OCI-LY1 (cell line): ENCODE measurements around the gene HGFAC.

ENCODE experiments used
- H2AFZ ChIP-seq: fragments of 200-600 bp; sonication (generic), shearing (Covaris generic); 2 replicates; pipeline ENCODE4 v1.6.0; 2014; ENCODE audit warnings: antibody characterized with exemption, mild to moderate bottlenecking, low read length
- H3F3A ChIP-seq: fragments of 200-600 bp; sonication (generic), shearing (Covaris generic); 2 replicates; pipeline ENCODE4 v1.6.0; 2014; ENCODE audit warnings: mild to moderate bottlenecking, antibody characterized with exemption, low read length, moderate library complexity; ENCODE audit not compliant: insufficient read depth
- H3K27ac ChIP-seq: fragments of 200-600 bp; sonication (generic); 2 replicates; pipeline ENCODE4 v1.5.1; 2014; ENCODE audit warnings: low read length, mixed run types, mild to moderate bottlenecking, low read depth; ENCODE audit not compliant: poor library complexity, severe bottlenecking
- H3K27me3 ChIP-seq: fragments of 200-600 bp; sonication (generic); 2 replicates; pipeline ENCODE4 v1.6.0; 2014; ENCODE audit warnings: antibody characterized with exemption, mild to moderate bottlenecking, low read length, moderate library complexity; ENCODE audit not compliant: insufficient read depth
- H3K36me3 ChIP-seq: fragments of 200-600 bp; sonication (generic); 2 replicates; pipeline ENCODE4 v1.6.1; 2014; ENCODE audit warnings: mild to moderate bottlenecking, antibody characterized with exemption, low read length, moderate library complexity, mixed read lengths; ENCODE audit not compliant: insufficient read depth
- H3K4me1 ChIP-seq: fragments of 200-600 bp; sonication (generic); 2 replicates; pipeline ENCODE4 v1.5.1; 2014; ENCODE audit warnings: mild to moderate bottlenecking, low read length, moderate library complexity; ENCODE audit not compliant: insufficient read depth, severe bottlenecking
- H3K4me2 ChIP-seq: fragments of 200-600 bp; sonication (generic), shearing (Covaris generic); 2 replicates; pipeline ENCODE4 v1.6.1; 2014; ENCODE audit warnings: low read length
- H3K4me3 ChIP-seq: fragments of 200-600 bp; sonication (generic); 2 replicates; pipeline ENCODE4 v1.5.1; 2014; ENCODE audit warnings: low read length, low read depth, mild to moderate bottlenecking, mixed read lengths; ENCODE audit not compliant: poor library complexity, severe bottlenecking
- H3K79me2 ChIP-seq: fragments of 200-600 bp; shearing (Covaris generic); 2 replicates; pipeline ENCODE4 v1.6.1; 2016; ENCODE audit warnings: mixed run types, low read length, mixed read lengths; ENCODE audit not compliant: insufficient read depth
- H3K9ac ChIP-seq: fragments of 200-600 bp; sonication (generic), shearing (Covaris generic); 2 replicates; pipeline ENCODE4 v1.6.1; 2014; ENCODE audit warnings: mild to moderate bottlenecking, low read length, mixed read lengths
- H3K9me2 ChIP-seq: fragments of 200-600 bp; sonication (generic), shearing (Covaris generic); 2 replicates; pipeline ENCODE4 v1.6.1; 2014; ENCODE audit warnings: low read depth, mild to moderate bottlenecking, low read length, mixed read lengths
- H3K9me3 ChIP-seq: fragments of 200-600 bp; shearing (Covaris generic); 2 replicates; pipeline ENCODE4 v1.6.1; 2014; ENCODE audit warnings: low read length, mixed read lengths
- H4K20me1 ChIP-seq: fragments of 200-600 bp; sonication (generic), shearing (Covaris generic); 2 replicates; pipeline ENCODE4 v1.6.0; 2016; ENCODE audit warnings: mild to moderate bottlenecking, low read length; ENCODE audit not compliant: insufficient read depth
- EZH2 ChIP-seq: fragments of 200-600 bp; sonication (generic), shearing (Covaris generic); IDR thresholded peaks from 2 replicates; pipeline ENCODE4 v1.8.0; 2017; ENCODE audit warnings: borderline replicate concordance, mixed run types, mild to moderate bottlenecking, antibody characterized with exemption, low read length, moderate library complexity, mixed read lengths
- TF ChIP-seq, protein P1 (sequence below): fragments of 200-600 bp; sonication (generic), shearing (Covaris generic); IDR thresholded peaks from 2 replicates; pipeline ENCODE4 v1.5.1; 2017; ENCODE audit warnings: mild to moderate bottlenecking, antibody characterized with exemption, low read length, moderate library complexity, mixed read lengths

HGFAC gene

DNA sequence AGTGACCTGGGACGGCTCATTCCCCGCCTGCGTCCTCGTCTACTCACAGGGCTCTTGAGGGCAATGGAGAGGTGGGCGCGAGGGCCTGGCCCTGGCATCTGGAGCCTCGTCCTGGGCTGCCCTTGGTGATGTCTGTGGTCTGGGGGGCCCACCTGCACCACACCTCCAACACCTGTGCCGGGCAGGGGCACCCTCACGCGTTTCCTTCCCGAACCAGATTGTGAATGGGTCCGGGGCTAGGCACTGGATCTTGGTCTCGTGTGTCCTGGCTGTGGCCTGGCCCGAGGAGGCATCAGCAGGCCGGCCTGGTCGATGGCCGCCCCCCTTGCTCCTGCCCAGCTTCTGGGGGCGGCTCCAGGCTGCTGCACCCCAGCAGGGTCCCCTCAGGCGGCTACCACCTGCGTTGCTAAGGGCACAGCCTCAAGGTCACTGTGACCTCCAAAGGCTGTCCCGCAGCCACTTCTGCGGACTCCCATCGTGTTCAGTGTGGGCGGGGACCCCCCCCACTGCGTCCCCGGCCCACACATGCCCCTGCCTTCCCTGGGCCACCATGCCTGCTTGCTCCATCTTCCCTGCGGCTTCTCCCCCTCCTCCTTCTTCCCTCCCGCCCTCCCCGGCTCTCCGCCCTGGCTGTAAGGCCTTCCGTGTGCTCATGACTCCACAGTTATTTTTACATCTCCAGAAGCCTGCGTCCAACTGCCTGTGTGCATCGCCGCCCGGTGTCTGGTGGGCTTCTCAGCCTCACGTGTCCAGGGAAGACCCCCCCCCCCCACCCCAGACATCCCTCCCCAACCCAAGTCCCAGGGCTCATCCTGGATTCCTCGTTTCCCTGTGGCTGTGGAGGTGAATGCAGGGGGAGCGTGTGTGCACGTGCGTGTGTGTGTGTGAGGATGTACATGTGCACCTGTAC lies 25.2 kb downstream of the HGFAC start:
- no peaks in the 10 kb centered on the region for H3K4me1 ChIP-seq
- no peaks in the 10 kb centered on the region for H3K27me3 ChIP-seq
- TF ChIP-seq, protein P1, sequence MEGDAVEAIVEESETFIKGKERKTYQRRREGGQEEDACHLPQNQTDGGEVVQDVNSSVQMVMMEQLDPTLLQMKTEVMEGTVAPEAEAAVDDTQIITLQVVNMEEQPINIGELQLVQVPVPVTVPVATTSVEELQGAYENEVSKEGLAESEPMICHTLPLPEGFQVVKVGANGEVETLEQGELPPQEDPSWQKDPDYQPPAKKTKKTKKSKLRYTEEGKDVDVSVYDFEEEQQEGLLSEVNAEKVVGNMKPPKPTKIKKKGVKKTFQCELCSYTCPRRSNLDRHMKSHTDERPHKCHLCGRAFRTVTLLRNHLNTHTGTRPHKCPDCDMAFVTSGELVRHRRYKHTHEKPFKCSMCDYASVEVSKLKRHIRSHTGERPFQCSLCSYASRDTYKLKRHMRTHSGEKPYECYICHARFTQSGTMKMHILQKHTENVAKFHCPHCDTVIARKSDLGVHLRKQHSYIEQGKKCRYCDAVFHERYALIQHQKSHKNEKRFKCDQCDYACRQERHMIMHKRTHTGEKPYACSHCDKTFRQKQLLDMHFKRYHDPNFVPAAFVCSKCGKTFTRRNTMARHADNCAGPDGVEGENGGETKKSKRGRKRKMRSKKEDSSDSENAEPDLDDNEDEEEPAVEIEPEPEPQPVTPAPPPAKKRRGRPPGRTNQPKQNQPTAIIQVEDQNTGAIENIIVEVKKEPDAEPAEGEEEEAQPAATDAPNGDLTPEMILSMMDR, result no peak
- no peak for TF ChIP-seq EZH2
- no peak overlapping the region for H3K9ac ChIP-seq
- H3K27ac ChIP-seq, result no peak overlapping the region
- H3K4me2 ChIP-seq, result no peak overlapping the region
- no peaks in the 10 kb centered on the region for H3K9me3 ChIP-seq
- no peaks in the 10 kb centered on the region for H3K9me2 ChIP-seq
- H3K36me3 ChIP-seq, result no peaks in the 10 kb centered on the region
- no peaks in the 10 kb centered on the region for H3K79me2 ChIP-seq
- no peak overlapping the region for H3K4me3 ChIP-seq
- H4K20me1 ChIP-seq, result no peaks in the 10 kb centered on the region
- no peak overlapping the region for H2AFZ ChIP-seq
- no peaks in the 10 kb centered on the region for H3F3A ChIP-seq

DNA sequence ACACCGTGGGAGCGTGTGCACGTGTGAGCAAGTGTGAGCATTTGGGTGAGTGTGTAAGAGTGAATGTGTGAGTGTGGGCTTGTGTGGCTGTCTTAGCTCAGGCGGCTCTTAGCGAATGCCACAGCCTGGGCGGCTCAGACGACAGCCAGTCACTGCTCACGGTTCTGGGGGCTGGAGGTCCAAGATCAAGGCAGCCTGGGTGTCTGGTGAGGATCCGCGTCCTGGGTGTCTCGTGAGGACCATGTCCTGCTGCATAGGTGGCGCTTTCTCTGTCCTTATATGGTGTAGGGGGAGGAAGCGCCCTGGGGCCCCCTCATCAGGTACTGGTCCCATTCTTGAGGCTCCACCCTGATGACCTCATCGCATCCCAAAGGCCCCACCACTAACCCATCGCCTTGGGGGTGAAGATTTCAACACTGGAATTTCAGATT lies 25.8 kb downstream of the HGFAC start:
- Histone ChIP-seq H3K27me3 (no peaks in the 10 kb centered on the region), H3K27ac (no peak overlapping the region), H2AFZ (no peak overlapping the region), H3K79me2 (no peaks in the 10 kb centered on the region), H3F3A (no peaks in the 10 kb centered on the region), H3K4me3 (no peak overlapping the region), H3K9me3 (no peaks in the 10 kb centered on the region), H4K20me1 (no peaks in the 10 kb centered on the region), H3K9ac (no peak overlapping the region), H3K4me2 (no peak overlapping the region), H3K4me1 (no peaks in the 10 kb centered on the region), H3K36me3 (no peaks in the 10 kb centered on the region), H3K9me2 (no peaks in the 10 kb centered on the region)
- TF ChIP-seq, protein P1, result no peak
- no peak for TF ChIP-seq EZH2

DNA sequence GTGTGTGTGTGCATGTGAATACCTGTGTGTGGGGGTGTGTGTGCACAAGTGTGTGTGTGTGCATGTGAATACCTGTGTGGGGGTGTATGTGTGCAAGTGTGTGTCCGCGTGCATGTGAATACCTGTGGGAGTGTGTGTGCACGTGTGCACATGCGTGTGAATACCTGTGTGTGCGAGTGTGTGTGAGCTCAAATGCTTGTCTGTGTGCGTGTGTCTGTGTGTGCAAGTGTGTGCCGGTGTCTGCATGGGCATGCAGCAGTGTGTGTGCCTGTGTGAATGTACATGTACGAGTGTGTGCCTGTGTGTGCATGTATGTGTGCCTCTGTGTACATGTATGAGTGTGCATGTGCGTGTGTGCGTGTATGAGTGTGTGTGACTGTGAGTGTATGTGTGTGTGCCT lies 26.4 kb downstream of the HGFAC start:
- TF ChIP-seq, protein P1, result no peak
- TF ChIP-seq EZH2, result no peak
- no peaks in the 10 kb centered on the region for H3K79me2 ChIP-seq
- no peaks in the 10 kb centered on the region for H3K36me3 ChIP-seq
- H3K4me3 ChIP-seq, result no peak overlapping the region
- H3K4me2 ChIP-seq, result no peak overlapping the region
- no peaks in the 10 kb centered on the region for H3K9me3 ChIP-seq
- H3K27me3 ChIP-seq, result no peaks in the 10 kb centered on the region
- no peaks in the 10 kb centered on the region for H3K4me1 ChIP-seq
- H4K20me1 ChIP-seq, result no peaks in the 10 kb centered on the region
- no peak overlapping the region for H2AFZ ChIP-seq
- H3K27ac ChIP-seq, result no peak overlapping the region
- H3K9ac ChIP-seq, result no peak overlapping the region
- H3K9me2 ChIP-seq, result no peaks in the 10 kb centered on the region
- no peaks in the 10 kb centered on the region for H3F3A ChIP-seq
